Fibroblast of lung (primary cell): ENCODE measurements around the gene UFL1. TPM values are rescaled to one million over a fixed set of nuclear protein-coding genes. Genes with fewer than 3 reads are reported as not detected.

Source experiments
- DNase-seq, 2 donors: peaks; one replicate each; pipeline versions ENCODE4 v3.0.0 to v3.0.0-alpha.2; 2010; ENCODE audit warnings: low read depth in 2 of 2
- H2AFZ ChIP-seq: 2 replicates; pipeline ENCODE4 v1.5.1; 2012; ENCODE audit warnings: low read length, control low read depth, inconsistent platforms
- H3K27ac ChIP-seq: 2 replicates; pipeline ENCODE4 v1.5.1; 2011; ENCODE audit warnings: low read length, control low read depth; ENCODE audit not compliant: insufficient read depth
- H3K27me3 ChIP-seq: 2 replicates; pipeline ENCODE4 v1.5.1; 2011; ENCODE audit warnings: mild to moderate bottlenecking, low read length; ENCODE audit not compliant: control insufficient read depth, insufficient read depth
- H3K36me3 ChIP-seq: 2 replicates; pipeline ENCODE4 v1.5.1; 2011; ENCODE audit warnings: low read length; ENCODE audit not compliant: control insufficient read depth, insufficient read depth
- H3K4me1 ChIP-seq: 2 replicates; pipeline ENCODE4 v1.5.1; 2011; ENCODE audit warnings: low read length; ENCODE audit not compliant: control insufficient read depth, insufficient read depth; ENCODE audit errors: extremely low read depth
- H3K4me2 ChIP-seq: 2 replicates; pipeline ENCODE4 v1.5.1; 2011; ENCODE audit warnings: low read length, control low read depth; ENCODE audit not compliant: insufficient read depth; ENCODE audit errors: extremely low read depth
- H3K4me3 ChIP-seq, 4 experiments: fragments of 200-600 bp in 1 of 4; sonication (generic) in 1 of 4; replicated peaks in 1 of 4; 2 replicates each; pipeline ENCODE4 v1.5.1; 2011 to 2016; ENCODE audit warnings: low read length in 4 of 4, low read depth in 3 of 4, mild to moderate bottlenecking in 3 of 4, control low read depth in 2 of 4, inconsistent platforms in 1 of 4, mixed read lengths in 1 of 4; ENCODE audit not compliant: insufficient read depth in 1 of 4; ENCODE audit errors: control extremely low read depth in 1 of 4
- H3K79me2 ChIP-seq: 2 replicates; pipeline ENCODE4 v1.5.1; 2012; ENCODE audit warnings: mild to moderate bottlenecking, low read length, inconsistent platforms; ENCODE audit not compliant: control insufficient read depth, insufficient read depth
- H3K9ac ChIP-seq: 2 replicates; pipeline ENCODE4 v1.5.1; 2011; ENCODE audit warnings: mild to moderate bottlenecking, low read length, control low read depth; ENCODE audit not compliant: insufficient read depth
- H3K9me3 ChIP-seq: 2 replicates; pipeline ENCODE4 v1.5.1; 2012; ENCODE audit warnings: low read depth, low read length; ENCODE audit not compliant: control insufficient read depth, insufficient read depth
- H4K20me1 ChIP-seq: 2 replicates; pipeline ENCODE4 v1.5.1; 2011; ENCODE audit warnings: low read length; ENCODE audit not compliant: control insufficient read depth, insufficient read depth; ENCODE audit errors: extremely low read depth
- CTCF ChIP-seq, 2 donors: IDR thresholded peaks in 1 of 2; conservative IDR thresholded peaks in 1 of 2; 1 replicate in 1 of 2; 2 replicates in 1 of 2; pipeline ENCODE4 v1.5.1; 2011 to 2012; ENCODE audit warnings: low read length in 2 of 2, control low read depth in 1 of 2, inconsistent platforms in 1 of 2, low read depth in 1 of 2, mild to moderate bottlenecking in 1 of 2
- EZH2 ChIP-seq: IDR thresholded peaks from 2 replicates; pipeline ENCODE4 v1.5.1; 2012; ENCODE audit warnings: low read length, control low read depth, mild to moderate bottlenecking; ENCODE audit errors: missing control alignments
- polyA plus RNA-seq, 2 donors: library from polyadenylated mRNA; depleted of rRNA in 1 of 2; stranded (reverse) in 1 of 2; unstranded in 1 of 2; fragments of >200 nt; gene quantifications; 2 replicates each; pipeline ENCODE4 v1.2.1, GENCODE V29; 2011 to 2012; ENCODE audit warnings: missing spikeins in 1 of 2
- total RNA-seq: library from RNA; depleted of rRNA; stranded (reverse); fragments of >200 nt; gene quantifications from 2 replicates; pipeline ENCODE4 v1.2.1, GENCODE V29; 2014

UFL1 gene
- total and polyA plus RNA-seq, 2 donors (not counting 1 experiment from before 2014, with no cell fraction given): 14.9 to 35.2 TPM

GRCh38 chr6:96571551-96571950 lies 49.9 kb downstream of the UFL1 start:
- H3K27me3 ChIP-seq: no peaks in the 10 kb centered on the region
- no peak for DNase-seq
- H3K79me2 ChIP-seq: no peaks in the 10 kb centered on the region
- H3K4me1 ChIP-seq: no peaks in the 10 kb centered on the region
- no peak overlapping the region for H3K27ac ChIP-seq
- no peak overlapping the region for H3K4me2 ChIP-seq
- H3K9ac ChIP-seq: no peak overlapping the region
- H3K4me3 ChIP-seq: no peak overlapping the region
- no peaks in the 10 kb centered on the region for H3K36me3 ChIP-seq
- H2AFZ ChIP-seq: no peak overlapping the region
- H3K9me3 ChIP-seq: no peaks in the 10 kb centered on the region
- H4K20me1 ChIP-seq: no peaks in the 10 kb centered on the region
- no peak for TF ChIP-seq EZH2
- TF ChIP-seq CTCF (conservative IDR thresholded peaks at IDR 0.05 in 1 of 2, IDR thresholded peaks at IDR 0.05 in 1 of 2; ENCODE audit: low read depth in 1 of 2, low read length in 2 of 2): no peak

GRCh38 chr6:96575359-96575758 lies 53.8 kb downstream of the UFL1 start:
- H3K9me3 ChIP-seq: no peaks in the 10 kb centered on the region
- H3K4me3 ChIP-seq: no peak overlapping the region
- TF ChIP-seq EZH2 (no peak), CTCF (conservative IDR thresholded peaks at IDR 0.05 in 1 of 2, IDR thresholded peaks at IDR 0.05 in 1 of 2; ENCODE audit: low read depth in 1 of 2, low read length in 2 of 2) (no peak)
- DNase-seq: no peak
- no peaks in the 10 kb centered on the region for H4K20me1 ChIP-seq
- no peak overlapping the region for H3K4me2 ChIP-seq
- H3K79me2 ChIP-seq: no peaks in the 10 kb centered on the region
- no peak overlapping the region for H3K27ac ChIP-seq
- no peak overlapping the region for H3K9ac ChIP-seq
- no peak overlapping the region for H2AFZ ChIP-seq
- no peaks in the 10 kb centered on the region for H3K36me3 ChIP-seq
- H3K27me3 ChIP-seq: no peaks in the 10 kb centered on the region
- no peaks in the 10 kb centered on the region for H3K4me1 ChIP-seq

GRCh38 chr6:96576221-96576620 lies 54.6 kb downstream of the UFL1 start:
- TF ChIP-seq CTCF (conservative IDR thresholded peaks at IDR 0.05 in 1 of 2, IDR thresholded peaks at IDR 0.05 in 1 of 2; ENCODE audit: low read depth in 1 of 2, low read length in 2 of 2) (no peak), EZH2 (no peak)

More at GRCh38 chr6:96576221-96576620, 54.6 kb downstream of the UFL1 start:
- Histone ChIP-seq H3K9ac (no peak overlapping the region), H3K27me3 (no peaks in the 10 kb centered on the region), H3K4me2 (no peak overlapping the region), H3K4me3 (no peak overlapping the region), H4K20me1 (no peaks in the 10 kb centered on the region), H2AFZ (no peak overlapping the region), H3K27ac (no peak overlapping the region), H3K79me2 (no peaks in the 10 kb centered on the region), H3K9me3 (no peaks in the 10 kb centered on the region), H3K4me1 (no peaks in the 10 kb centered on the region), H3K36me3 (no peaks in the 10 kb centered on the region)
- DNase-seq: no peak
